ENCODE measurements around the gene NHSL2.

DNA sequence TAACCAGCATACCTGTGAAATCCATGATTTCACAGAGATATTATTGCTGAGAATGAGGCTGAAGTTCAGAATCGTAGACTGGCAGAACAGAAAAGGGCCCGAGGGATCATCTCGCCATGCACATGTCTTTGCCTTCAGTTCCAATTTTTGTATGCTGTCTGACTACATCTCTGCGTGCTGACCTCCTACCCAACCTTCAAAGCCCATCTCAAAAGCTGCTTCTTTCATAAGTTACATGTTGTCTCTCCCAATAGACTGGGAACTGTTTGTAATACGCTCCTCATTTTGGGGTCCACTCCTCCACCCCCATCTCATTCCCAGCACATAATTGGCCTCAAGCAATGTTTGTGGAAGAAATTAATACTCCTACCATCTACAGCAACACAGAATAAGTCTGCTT is 142.9 kb downstream of the NHSL2 start:
- TF ChIP-seq CTCF (IDR thresholded peaks at IDR 0.05) (no peak), MEF2A (IDR thresholded peaks at IDR 0.05; ENCODE audit: borderline replicate concordance, low read depth) (no peak), EP300 (IDR thresholded peaks at IDR 0.05; ENCODE audit: borderline replicate concordance in 1 of 2, low read depth in 1 of 2, low read length in 1 of 2) (no peak), POLR2AphosphoS5 (IDR thresholded peaks at IDR 0.05; ENCODE audit: low read depth, low read length) (no peak), FOXM1 (IDR thresholded peaks at IDR 0.05; ENCODE audit: low read depth) (no peak), RFX5 (IDR thresholded peaks at IDR 0.05; ENCODE audit: low read length) (no peak), IRF3 (IDR thresholded peaks at IDR 0.05; ENCODE audit: low read depth, low read length) (no peak)
- TF ChIP-seq, protein P1, sequence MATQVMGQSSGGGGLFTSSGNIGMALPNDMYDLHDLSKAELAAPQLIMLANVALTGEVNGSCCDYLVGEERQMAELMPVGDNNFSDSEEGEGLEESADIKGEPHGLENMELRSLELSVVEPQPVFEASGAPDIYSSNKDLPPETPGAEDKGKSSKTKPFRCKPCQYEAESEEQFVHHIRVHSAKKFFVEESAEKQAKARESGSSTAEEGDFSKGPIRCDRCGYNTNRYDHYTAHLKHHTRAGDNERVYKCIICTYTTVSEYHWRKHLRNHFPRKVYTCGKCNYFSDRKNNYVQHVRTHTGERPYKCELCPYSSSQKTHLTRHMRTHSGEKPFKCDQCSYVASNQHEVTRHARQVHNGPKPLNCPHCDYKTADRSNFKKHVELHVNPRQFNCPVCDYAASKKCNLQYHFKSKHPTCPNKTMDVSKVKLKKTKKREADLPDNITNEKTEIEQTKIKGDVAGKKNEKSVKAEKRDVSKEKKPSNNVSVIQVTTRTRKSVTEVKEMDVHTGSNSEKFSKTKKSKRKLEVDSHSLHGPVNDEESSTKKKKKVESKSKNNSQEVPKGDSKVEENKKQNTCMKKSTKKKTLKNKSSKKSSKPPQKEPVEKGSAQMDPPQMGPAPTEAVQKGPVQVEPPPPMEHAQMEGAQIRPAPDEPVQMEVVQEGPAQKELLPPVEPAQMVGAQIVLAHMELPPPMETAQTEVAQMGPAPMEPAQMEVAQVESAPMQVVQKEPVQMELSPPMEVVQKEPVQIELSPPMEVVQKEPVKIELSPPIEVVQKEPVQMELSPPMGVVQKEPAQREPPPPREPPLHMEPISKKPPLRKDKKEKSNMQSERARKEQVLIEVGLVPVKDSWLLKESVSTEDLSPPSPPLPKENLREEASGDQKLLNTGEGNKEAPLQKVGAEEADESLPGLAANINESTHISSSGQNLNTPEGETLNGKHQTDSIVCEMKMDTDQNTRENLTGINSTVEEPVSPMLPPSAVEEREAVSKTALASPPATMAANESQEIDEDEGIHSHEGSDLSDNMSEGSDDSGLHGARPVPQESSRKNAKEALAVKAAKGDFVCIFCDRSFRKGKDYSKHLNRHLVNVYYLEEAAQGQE (IDR thresholded peaks at IDR 0.05; ENCODE audit: low read depth, low read length), result no peak
- TF ChIP-seq, protein P2, sequence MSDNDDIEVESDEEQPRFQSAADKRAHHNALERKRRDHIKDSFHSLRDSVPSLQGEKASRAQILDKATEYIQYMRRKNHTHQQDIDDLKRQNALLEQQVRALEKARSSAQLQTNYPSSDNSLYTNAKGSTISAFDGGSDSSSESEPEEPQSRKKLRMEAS (IDR thresholded peaks at IDR 0.05; ENCODE audit: low read depth), result no peak
